Ishikawa (cell line): ENCODE data around the gene ACACA.

Experiments
- CEBPB ChIP-seq: IDR thresholded peaks from 2 replicates; pipeline ENCODE4 v1.6.1; 2012
- CREB1 ChIP-seq: IDR thresholded peaks from 2 replicates; pipeline ENCODE4 v1.6.1; 2012; ENCODE audit warnings: low read depth
- EGR1 ChIP-seq: IDR thresholded peaks from 2 replicates; pipeline ENCODE4 v1.6.1; 2012
- EP300 ChIP-seq: IDR thresholded peaks from 2 replicates; pipeline ENCODE4 v1.6.1; 2012; ENCODE audit warnings: borderline replicate concordance
- FOXM1 ChIP-seq: IDR thresholded peaks from 2 replicates; pipeline ENCODE4 v1.6.1; 2012; ENCODE audit warnings: low read depth, borderline replicate concordance
- NFIC ChIP-seq: IDR thresholded peaks from 2 replicates; pipeline ENCODE4 v1.6.1; 2012
- RAD21 ChIP-seq: IDR thresholded peaks from 2 replicates; pipeline ENCODE4 v1.6.1; 2012; ENCODE audit warnings: low read depth
- TAF1 ChIP-seq: IDR thresholded peaks from 2 replicates; pipeline ENCODE4 v1.6.1; 2012; ENCODE audit warnings: low read depth, mild to moderate bottlenecking
- TCF12 ChIP-seq: IDR thresholded peaks from 2 replicates; pipeline ENCODE4 v1.6.1; 2012; ENCODE audit warnings: low read depth
- TEAD4 ChIP-seq: IDR thresholded peaks from 2 replicates; pipeline ENCODE4 v1.6.1; 2012
- YY1 ChIP-seq: IDR thresholded peaks from 2 replicates; pipeline ENCODE4 v1.6.1; 2012; ENCODE audit warnings: low read depth
- ZBTB7A ChIP-seq: IDR thresholded peaks from 2 replicates; pipeline ENCODE4 v1.6.1; 2012; ENCODE audit warnings: low read depth
- TF ChIP-seq, protein P1 (sequence below): IDR thresholded peaks from 2 replicates; pipeline ENCODE4 v1.6.1; 2012
- TF ChIP-seq, protein P2 (sequence below): IDR thresholded peaks from 2 replicates; pipeline ENCODE4 v1.6.1; 2012; ENCODE audit warnings: low read depth, mild to moderate bottlenecking
- TF ChIP-seq, protein P3 (sequence below): IDR thresholded peaks from 2 replicates; pipeline ENCODE4 v1.6.1; 2012

The ACACA gene

DNA sequence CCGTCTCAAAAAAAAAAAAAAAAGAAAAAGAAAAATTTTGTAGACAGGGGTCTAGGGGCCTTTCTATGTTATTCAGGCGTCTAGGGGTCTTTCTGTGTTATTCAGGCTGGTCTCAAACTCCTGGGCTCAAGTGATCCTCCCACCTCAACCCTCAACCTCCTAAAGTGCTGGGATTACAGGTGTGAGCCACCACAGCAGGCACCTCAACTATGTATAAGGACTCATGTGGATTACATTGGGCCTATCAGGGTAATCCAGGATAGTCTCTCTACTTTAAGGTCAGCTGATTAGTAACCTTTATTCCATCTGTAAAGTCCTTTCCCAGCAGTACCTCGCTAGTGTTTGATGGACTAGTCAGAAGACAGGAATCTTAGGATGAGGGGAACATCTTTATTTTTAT lies 22.4 kb upstream of the ACACA start:
- no peak for TF ChIP-seq NFIC
- no peak for TF ChIP-seq ZBTB7A
- TF ChIP-seq EGR1: no peak
- TF ChIP-seq, protein P1, sequence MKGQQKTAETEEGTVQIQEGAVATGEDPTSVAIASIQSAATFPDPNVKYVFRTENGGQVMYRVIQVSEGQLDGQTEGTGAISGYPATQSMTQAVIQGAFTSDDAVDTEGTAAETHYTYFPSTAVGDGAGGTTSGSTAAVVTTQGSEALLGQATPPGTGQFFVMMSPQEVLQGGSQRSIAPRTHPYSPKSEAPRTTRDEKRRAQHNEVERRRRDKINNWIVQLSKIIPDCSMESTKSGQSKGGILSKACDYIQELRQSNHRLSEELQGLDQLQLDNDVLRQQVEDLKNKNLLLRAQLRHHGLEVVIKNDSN: no peak
- TF ChIP-seq CEBPB: no peak
- TF ChIP-seq TEAD4: no peak
- TF ChIP-seq TCF12: no peak
- TF ChIP-seq CREB1: no peak
- TF ChIP-seq, protein P2, sequence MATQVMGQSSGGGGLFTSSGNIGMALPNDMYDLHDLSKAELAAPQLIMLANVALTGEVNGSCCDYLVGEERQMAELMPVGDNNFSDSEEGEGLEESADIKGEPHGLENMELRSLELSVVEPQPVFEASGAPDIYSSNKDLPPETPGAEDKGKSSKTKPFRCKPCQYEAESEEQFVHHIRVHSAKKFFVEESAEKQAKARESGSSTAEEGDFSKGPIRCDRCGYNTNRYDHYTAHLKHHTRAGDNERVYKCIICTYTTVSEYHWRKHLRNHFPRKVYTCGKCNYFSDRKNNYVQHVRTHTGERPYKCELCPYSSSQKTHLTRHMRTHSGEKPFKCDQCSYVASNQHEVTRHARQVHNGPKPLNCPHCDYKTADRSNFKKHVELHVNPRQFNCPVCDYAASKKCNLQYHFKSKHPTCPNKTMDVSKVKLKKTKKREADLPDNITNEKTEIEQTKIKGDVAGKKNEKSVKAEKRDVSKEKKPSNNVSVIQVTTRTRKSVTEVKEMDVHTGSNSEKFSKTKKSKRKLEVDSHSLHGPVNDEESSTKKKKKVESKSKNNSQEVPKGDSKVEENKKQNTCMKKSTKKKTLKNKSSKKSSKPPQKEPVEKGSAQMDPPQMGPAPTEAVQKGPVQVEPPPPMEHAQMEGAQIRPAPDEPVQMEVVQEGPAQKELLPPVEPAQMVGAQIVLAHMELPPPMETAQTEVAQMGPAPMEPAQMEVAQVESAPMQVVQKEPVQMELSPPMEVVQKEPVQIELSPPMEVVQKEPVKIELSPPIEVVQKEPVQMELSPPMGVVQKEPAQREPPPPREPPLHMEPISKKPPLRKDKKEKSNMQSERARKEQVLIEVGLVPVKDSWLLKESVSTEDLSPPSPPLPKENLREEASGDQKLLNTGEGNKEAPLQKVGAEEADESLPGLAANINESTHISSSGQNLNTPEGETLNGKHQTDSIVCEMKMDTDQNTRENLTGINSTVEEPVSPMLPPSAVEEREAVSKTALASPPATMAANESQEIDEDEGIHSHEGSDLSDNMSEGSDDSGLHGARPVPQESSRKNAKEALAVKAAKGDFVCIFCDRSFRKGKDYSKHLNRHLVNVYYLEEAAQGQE: no peak
- no peak for TF ChIP-seq YY1
- TF ChIP-seq FOXM1: no peak
- TF ChIP-seq TAF1: no peak

DNA sequence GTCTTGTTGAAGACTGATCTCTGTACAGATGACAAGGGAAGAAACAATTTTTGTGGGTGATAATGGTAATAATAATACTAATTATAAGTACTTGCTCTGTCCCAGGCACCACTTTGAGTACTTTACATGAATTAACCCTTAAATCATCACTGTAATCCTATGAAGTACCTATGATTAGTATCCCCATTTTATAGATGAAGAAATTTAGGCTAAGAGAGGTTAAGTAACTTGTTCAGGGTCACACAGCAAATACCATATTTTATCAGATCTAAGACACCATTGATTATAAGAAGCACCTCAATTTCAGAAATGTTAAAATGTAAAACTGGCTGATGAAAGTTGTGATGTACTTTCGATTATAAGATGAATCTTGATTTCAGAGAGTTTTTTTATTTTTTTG lies 18.6 kb upstream of the ACACA start:
- TF ChIP-seq CEBPB (no peak), ZBTB7A (no peak), CREB1 (no peak), TCF12 (no peak), FOXM1 (no peak), EGR1 (no peak), EP300 (no peak), YY1 (no peak), NFIC (no peak), TAF1 (no peak), TEAD4 (no peak), RAD21 (no peak)
- TF ChIP-seq, protein P3, sequence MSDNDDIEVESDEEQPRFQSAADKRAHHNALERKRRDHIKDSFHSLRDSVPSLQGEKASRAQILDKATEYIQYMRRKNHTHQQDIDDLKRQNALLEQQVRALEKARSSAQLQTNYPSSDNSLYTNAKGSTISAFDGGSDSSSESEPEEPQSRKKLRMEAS: no peak
- TF ChIP-seq, protein P2: no peak
- TF ChIP-seq, protein P1: no peak

DNA sequence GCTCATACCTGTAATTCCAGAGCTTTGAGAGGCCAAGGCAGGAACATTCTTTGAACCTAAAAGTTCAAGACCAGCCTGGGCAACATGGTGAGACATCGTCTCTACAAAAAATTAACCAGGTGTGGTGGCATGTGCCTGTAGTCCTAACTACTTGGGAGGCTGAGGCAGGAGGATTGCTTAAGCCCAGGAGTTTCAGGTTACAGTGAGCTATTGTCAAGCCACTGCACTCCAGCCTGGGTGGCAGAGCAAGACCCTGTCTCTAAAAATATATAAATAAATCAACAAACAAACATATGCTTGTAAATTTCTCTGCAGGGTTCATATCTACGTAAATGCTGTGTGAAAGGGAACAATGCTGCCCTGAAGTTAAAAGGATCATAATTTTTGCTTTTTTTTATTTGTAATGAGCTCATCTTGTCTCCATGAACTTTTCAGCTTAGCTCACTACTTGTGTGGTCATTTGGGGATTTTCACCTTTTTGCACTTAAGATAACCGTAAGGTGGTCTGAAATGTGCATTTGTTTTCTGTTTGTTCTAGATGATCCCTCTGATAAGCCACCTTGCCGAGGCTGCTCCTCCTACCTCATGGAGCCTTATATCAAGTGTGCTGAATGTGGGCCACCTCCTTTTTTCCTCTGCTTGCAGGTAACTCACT lies 16.5 kb upstream of the ACACA start:
- TF ChIP-seq CEBPB (peak; percentile 45; the same call in 1 of the 2 replicates), RAD21 (no peak), TEAD4 (no peak), NFIC (no peak), ZBTB7A (no peak)

DNA sequence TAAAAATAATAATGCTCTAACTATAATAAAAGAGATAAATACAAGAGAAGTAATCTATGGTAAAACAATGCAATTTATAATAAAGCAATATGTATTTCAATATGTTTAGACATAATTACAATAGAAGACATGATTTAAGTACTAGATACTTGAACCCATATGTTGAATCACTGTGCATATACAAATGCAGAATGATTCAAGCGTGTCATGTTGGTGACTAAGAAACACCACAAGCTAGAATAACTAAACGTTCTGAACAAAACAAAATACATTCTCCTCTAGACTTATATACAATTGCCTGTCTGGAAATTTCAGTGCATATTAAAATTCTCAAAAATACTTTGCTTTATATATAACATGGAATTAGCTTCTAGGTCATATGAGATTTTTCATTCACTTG lies 11.2 kb upstream of the ACACA start:
- TF ChIP-seq FOXM1: no peak
- TF ChIP-seq ZBTB7A: no peak
- no peak for TF ChIP-seq EP300
- no peak for TF ChIP-seq CEBPB
- TF ChIP-seq TAF1: no peak
- TF ChIP-seq, protein P2: no peak
- TF ChIP-seq CREB1: no peak
- TF ChIP-seq RAD21: no peak
- TF ChIP-seq, protein P3: no peak
- TF ChIP-seq, protein P1: no peak
- no peak for TF ChIP-seq NFIC
- TF ChIP-seq EGR1: no peak
- no peak for TF ChIP-seq YY1
- TF ChIP-seq TCF12: no peak
- TF ChIP-seq TEAD4: no peak
